Neural cell (in vitro differentiated cells): Measurements from ENCODE around the gene USP32.
"Not testable (repeated sequence)": the region's sequence is repeated elsewhere in the genome, so short reads cannot be mapped to it uniquely, and the experiment has no call there.

Experiments used
- EZH2 ChIP-seq: fragments of 200-600, 300-800 bp; shearing (Covaris generic), sonication (generic); IDR thresholded peaks from 2 replicates; pipeline ENCODE4 v1.6.1; 2014; ENCODE audit warnings: antibody characterized with exemption, low read length, borderline replicate concordance, mild to moderate bottlenecking; ENCODE audit not compliant: insufficient read depth, poor library complexity, severe bottlenecking
- MXI1 ChIP-seq: fragments of 450-650 bp; conservative IDR thresholded peaks from 2 replicates; pipeline ENCODE4 v1.6.1; 2014; ENCODE audit warnings: antibody characterized with exemption, mild to moderate bottlenecking; ENCODE audit not compliant: poor library complexity, severe bottlenecking
- POLR2AphosphoS5 ChIP-seq: IDR thresholded peaks from 2 replicates; pipeline ENCODE4 v1.6.1; 2012
- RAD21 ChIP-seq: fragments of 450-650 bp; conservative IDR thresholded peaks from 2 replicates; pipeline ENCODE4 v1.6.1; 2014; ENCODE audit warnings: antibody characterized with exemption, mild to moderate bottlenecking, moderate library complexity
- REST ChIP-seq: IDR thresholded peaks from 2 replicates; pipeline ENCODE4 v1.6.1; 2012; ENCODE audit warnings: borderline replicate concordance
- TF ChIP-seq, protein P1 (sequence below): fragments of 450-650 bp; IDR thresholded peaks from 2 replicates; pipeline ENCODE4 v1.5.1; 2014; ENCODE audit warnings: antibody characterized with exemption, mild to moderate bottlenecking, moderate library complexity; ENCODE audit not compliant: poor library complexity, severe bottlenecking

- TF ChIP-seq, protein P1, sequence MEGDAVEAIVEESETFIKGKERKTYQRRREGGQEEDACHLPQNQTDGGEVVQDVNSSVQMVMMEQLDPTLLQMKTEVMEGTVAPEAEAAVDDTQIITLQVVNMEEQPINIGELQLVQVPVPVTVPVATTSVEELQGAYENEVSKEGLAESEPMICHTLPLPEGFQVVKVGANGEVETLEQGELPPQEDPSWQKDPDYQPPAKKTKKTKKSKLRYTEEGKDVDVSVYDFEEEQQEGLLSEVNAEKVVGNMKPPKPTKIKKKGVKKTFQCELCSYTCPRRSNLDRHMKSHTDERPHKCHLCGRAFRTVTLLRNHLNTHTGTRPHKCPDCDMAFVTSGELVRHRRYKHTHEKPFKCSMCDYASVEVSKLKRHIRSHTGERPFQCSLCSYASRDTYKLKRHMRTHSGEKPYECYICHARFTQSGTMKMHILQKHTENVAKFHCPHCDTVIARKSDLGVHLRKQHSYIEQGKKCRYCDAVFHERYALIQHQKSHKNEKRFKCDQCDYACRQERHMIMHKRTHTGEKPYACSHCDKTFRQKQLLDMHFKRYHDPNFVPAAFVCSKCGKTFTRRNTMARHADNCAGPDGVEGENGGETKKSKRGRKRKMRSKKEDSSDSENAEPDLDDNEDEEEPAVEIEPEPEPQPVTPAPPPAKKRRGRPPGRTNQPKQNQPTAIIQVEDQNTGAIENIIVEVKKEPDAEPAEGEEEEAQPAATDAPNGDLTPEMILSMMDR: not testable (repeated sequence)
- TF ChIP-seq REST, EZH2, MXI1, RAD21, POLR2AphosphoS5: not testable (repeated sequence)
Measured at GRCh38 chr17:60178180-60178579, 213.8 kb downstream of the USP32 start.
